H1 (cell line): ENCODE measurements around the gene CD7. TPM values are rescaled to one million over a fixed set of nuclear protein-coding genes. Genes with fewer than 3 reads are reported as not detected.

ENCODE experiments used
- CTBP2 ChIP-seq: IDR thresholded peaks from 2 replicates; pipeline ENCODE4 v1.7.0; 2011; ENCODE audit warnings: borderline replicate concordance, mild to moderate bottlenecking, moderate library complexity, mixed read lengths, low read length; ENCODE audit not compliant: insufficient read depth, insufficient read length
- polyA plus RNA-seq, 7 experiments: library from polyadenylated mRNA; depleted of rRNA in 3 of 7; stranded (reverse) in 5 of 7; unstranded in 2 of 7; fragments of >200 nt in 5 of 7; fragments of 200-250 nt in 2 of 7; gene quantifications; 1 replicate in 5 of 7; 2 replicates in 1 of 7; 4 replicates in 1 of 7; pipeline versions ENCODE4 v1.2.1 to v1.2.3, GENCODE V29; 2011 to 2013; ENCODE audit warnings: missing spikeins in 2 of 7, mixed read lengths in 2 of 7
- total RNA-seq: library from RNA; stranded (reverse); fragmentation: NEBNext Ultra II Directional; extraction: Animal tissue kit (Norgen Biotek cat#: 25700); gene quantifications from 2 replicates; pipeline ENCODE4 v1.2.1, GENCODE V29; 2021
- TF ChIP-seq, protein P1 (sequence below): IDR thresholded peaks from 2 replicates; pipeline ENCODE4 v1.6.1; 2012; ENCODE audit warnings: inconsistent platforms

The CD7 gene
- total and polyA plus RNA-seq, 2 of the 8 experiments (the other 6 are each of a cell fraction or from before 2014, with no cell fraction given): 0.83 to 0.86 TPM

DNA sequence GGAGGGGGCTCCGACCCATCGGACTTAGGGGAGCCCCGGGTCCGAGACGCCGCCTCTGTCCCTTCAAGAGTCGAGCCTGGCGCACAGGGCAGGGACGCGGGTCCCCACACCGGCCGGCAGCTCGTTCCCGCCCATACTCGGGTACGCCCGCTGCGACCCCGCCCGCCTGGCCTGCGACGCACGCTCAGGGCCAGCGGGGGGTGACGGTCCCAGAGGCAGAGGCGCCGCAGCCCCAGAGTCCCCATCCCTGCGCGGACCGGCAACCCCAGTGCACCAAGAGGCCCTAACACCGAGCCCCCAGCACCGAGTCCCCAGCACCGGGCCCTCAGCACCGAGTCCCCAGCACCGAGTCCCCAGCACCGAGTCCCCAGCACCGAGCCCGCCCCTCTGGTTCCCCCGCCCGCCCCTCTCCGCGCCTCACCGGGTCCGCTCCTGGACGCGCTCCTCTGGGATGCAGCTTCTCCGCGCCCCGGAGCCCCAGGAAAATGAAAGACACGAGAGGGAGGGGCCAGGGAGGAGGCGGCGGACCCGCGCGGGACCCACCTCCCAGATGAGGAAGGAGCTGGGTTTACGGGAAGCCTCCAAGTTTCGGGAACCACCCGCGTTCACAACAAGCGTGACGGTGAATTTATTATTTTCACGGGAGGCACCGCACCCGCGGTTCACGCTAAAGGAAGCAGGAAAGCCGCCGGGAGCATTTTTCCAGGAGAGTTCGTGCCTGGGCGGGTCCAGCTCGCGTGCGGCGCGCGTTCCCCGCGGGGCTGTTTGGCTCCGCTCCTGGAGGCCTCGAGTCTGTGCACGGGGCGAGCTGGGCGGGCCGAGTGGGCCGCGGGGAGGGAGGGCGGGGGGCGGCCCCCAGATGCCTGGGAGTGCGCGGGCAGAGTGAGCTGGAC, 16.1 kb upstream of the CD7 start, which contains the start of gene SECTM1 (continued):
- TF ChIP-seq CTBP2: no peak
- TF ChIP-seq, protein P1, sequence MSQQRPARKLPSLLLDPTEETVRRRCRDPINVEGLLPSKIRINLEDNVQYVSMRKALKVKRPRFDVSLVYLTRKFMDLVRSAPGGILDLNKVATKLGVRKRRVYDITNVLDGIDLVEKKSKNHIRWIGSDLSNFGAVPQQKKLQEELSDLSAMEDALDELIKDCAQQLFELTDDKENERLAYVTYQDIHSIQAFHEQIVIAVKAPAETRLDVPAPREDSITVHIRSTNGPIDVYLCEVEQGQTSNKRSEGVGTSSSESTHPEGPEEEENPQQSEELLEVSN: peak; percentile 86
